Measurements from ENCODE around the gene IL34. TPM values are rescaled to one million over a fixed set of nuclear protein-coding genes. Genes with fewer than 3 reads are reported as not detected.

The IL34 gene
- polyA plus RNA-seq, 1 donor from 2014 or later = 3.0 TPM

- Histone ChIP-seq H3K9ac (ENCODE audit: low read length) (no peak overlapping the region), H3K27me3 (ENCODE audit: insufficient read depth, low read depth, low read length) (no peaks in the 10 kb centered on the region), H4K20me1 (ENCODE audit: insufficient read depth) (no peaks in the 10 kb centered on the region), H3F3A (ENCODE audit: insufficient read depth, low read length, poor library complexity, severe bottlenecking) (no peaks in the 10 kb centered on the region), H3K9me2 (ENCODE audit: insufficient read depth, low read length) (no peaks in the 10 kb centered on the region), H2AFZ (ENCODE audit: low read depth, low read length) (no peak overlapping the region), H3K36me3 (ENCODE audit: insufficient read depth, low read length) (no peaks in the 10 kb centered on the region), H3K79me2 (replicated peaks; ENCODE audit: insufficient read depth, low read length) (no peaks in the 10 kb centered on the region), H3K4me2 (ENCODE audit: low read length) (no peak overlapping the region), H3K9me3 (ENCODE audit: low read length) (no peaks in the 10 kb centered on the region), H3K27ac (ENCODE audit: low read length) (no peak overlapping the region), H3K4me3 (ENCODE audit: low read length) (no peak overlapping the region)
- TF ChIP-seq MXI1 (conservative IDR thresholded peaks at IDR 0.05; ENCODE audit: poor library complexity, severe bottlenecking) (no peak), REST (IDR thresholded peaks at IDR 0.05; ENCODE audit: borderline replicate concordance) (no peak), POLR2AphosphoS5 (IDR thresholded peaks at IDR 0.05) (no peak), RAD21 (conservative IDR thresholded peaks at IDR 0.05) (no peak), CTCF (IDR thresholded peaks at IDR 0.05; ENCODE audit: poor library complexity, severe bottlenecking) (no peak), EP300 (conservative IDR thresholded peaks at IDR 0.05; ENCODE audit: poor library complexity, severe bottlenecking) (no peak), SMC3 (conservative IDR thresholded peaks at IDR 0.05; ENCODE audit: poor library complexity) (no peak), TAF1 (IDR thresholded peaks at IDR 0.05; ENCODE audit: low read depth) (no peak), EZH2 (IDR thresholded peaks at IDR 0.05; ENCODE audit: borderline replicate concordance, insufficient read depth, low read length, poor library complexity, severe bottlenecking) (no peak)
Measured at GRCh38 chr16:70700101-70701020, 54.0 kb downstream of the IL34 start.

- Histone ChIP-seq H3K79me2 (replicated peaks; ENCODE audit: insufficient read depth, low read length) (no peaks in the 10 kb centered on the region), H2AFZ (ENCODE audit: low read depth, low read length) (no peak overlapping the region), H3K9me3 (ENCODE audit: low read length) (no peaks in the 10 kb centered on the region), H3K27me3 (ENCODE audit: insufficient read depth, low read depth, low read length) (no peaks in the 10 kb centered on the region), H3K4me3 (ENCODE audit: low read length) (no peak overlapping the region), H3F3A (ENCODE audit: insufficient read depth, low read length, poor library complexity, severe bottlenecking) (no peaks in the 10 kb centered on the region), H3K27ac (ENCODE audit: low read length) (no peak overlapping the region), H4K20me1 (ENCODE audit: insufficient read depth) (no peaks in the 10 kb centered on the region), H3K9ac (ENCODE audit: low read length) (no peak overlapping the region), H3K36me3 (ENCODE audit: insufficient read depth, low read length) (no peaks in the 10 kb centered on the region), H3K9me2 (ENCODE audit: insufficient read depth, low read length) (no peaks in the 10 kb centered on the region), H3K4me2 (ENCODE audit: low read length) (no peak overlapping the region)
- TF ChIP-seq SMC3 (conservative IDR thresholded peaks at IDR 0.05; ENCODE audit: poor library complexity) (no peak), EZH2 (IDR thresholded peaks at IDR 0.05; ENCODE audit: borderline replicate concordance, insufficient read depth, low read length, poor library complexity, severe bottlenecking) (no peak), RAD21 (conservative IDR thresholded peaks at IDR 0.05) (no peak)
Measured at GRCh38 chr16:70701036-70701435, 54.7 kb downstream of the IL34 start.

All from neural cell (in vitro differentiated cells).